GM19455 (cell line): ENCODE results near the gene PGAP3.

Experiments
- ATAC-seq: cut with Tn5 transposase; IDR thresholded peaks from one replicate; pipeline ENCODE4 v1.9.1; 2021; ENCODE audit not compliant: unreplicated experiment

PGAP3 gene

GRCh38 chr17:39697961-39698360 lies 10.1 kb upstream of the PGAP3 start:
- no peak for ATAC-seq

GRCh38 chr17:39696731-39697130 lies 8.9 kb upstream of the PGAP3 start:
- no peak for ATAC-seq

GRCh38 chr17:39695089-39695474 lies 7.2 kb upstream of the PGAP3 start:
- ATAC-seq, result no peak

GRCh38 chr17:39694593-39694992 lies 6.7 kb upstream of the PGAP3 start:
- ATAC-seq, result no peak

GRCh38 chr17:39688945-39689344 lies 1.1 kb upstream of the PGAP3 start:
- ATAC-seq, result no peak

GRCh38 chr17:39688475-39688835 lies 598 bp upstream of the PGAP3 start:
- ATAC-seq, result no peak

GRCh38 chr17:39687101-39687545 lies 734 bp downstream of the PGAP3 start:
- no peak for ATAC-seq

GRCh38 chr17:39684369-39685192 lies 3.3 kb downstream of the PGAP3 start:
- ATAC-seq, result no peak

GRCh38 chr17:39683295-39683939 lies 4.4 kb downstream of the PGAP3 start:
- ATAC-seq, result no peak

- no peak for ATAC-seq
Observed at GRCh38 chr17:39679521-39680192, 8.2 kb downstream of the PGAP3 start.

- no peak for ATAC-seq
Observed at GRCh38 chr17:39678340-39679116, 9.3 kb downstream of the PGAP3 start.

- no peak for ATAC-seq
Observed at GRCh38 chr17:39677542-39678339, 10.1 kb downstream of the PGAP3 start.

GRCh38 chr17:39677072-39677471 lies 10.8 kb downstream of the PGAP3 start:
- no peak for ATAC-seq

- no peak for ATAC-seq
Observed at GRCh38 chr17:39676198-39676819, 11.5 kb downstream of the PGAP3 start.

GRCh38 chr17:39675390-39676082 lies 12.3 kb downstream of the PGAP3 start:
- ATAC-seq, result no peak

GRCh38 chr17:39674702-39675389 lies 13.0 kb downstream of the PGAP3 start:
- ATAC-seq, result no peak

- no peak for ATAC-seq
Observed at GRCh38 chr17:39674179-39674578, 13.7 kb downstream of the PGAP3 start.

- ATAC-seq, result no peak
Observed at GRCh38 chr17:39673335-39674081, 14.3 kb downstream of the PGAP3 start.
